CD4-positive, alpha-beta T cell treated with Interleukin-10 for 1 hour (primary cell): ENCODE data around the gene GEMIN4.
"Not testable (repeated sequence)": the region's sequence is repeated elsewhere in the genome, so short reads cannot be mapped to it uniquely, and the experiment has no call there.

ENCODE experiments used
- DNase-seq: peaks from one replicate; pipeline ENCODE4 v3.0.0-alpha.2; 2020

GEMIN4 gene

GRCh38 chr17:699345-699744 lies 52.7 kb downstream of the GEMIN4 start:
- DNase-seq: no peak

DNA sequence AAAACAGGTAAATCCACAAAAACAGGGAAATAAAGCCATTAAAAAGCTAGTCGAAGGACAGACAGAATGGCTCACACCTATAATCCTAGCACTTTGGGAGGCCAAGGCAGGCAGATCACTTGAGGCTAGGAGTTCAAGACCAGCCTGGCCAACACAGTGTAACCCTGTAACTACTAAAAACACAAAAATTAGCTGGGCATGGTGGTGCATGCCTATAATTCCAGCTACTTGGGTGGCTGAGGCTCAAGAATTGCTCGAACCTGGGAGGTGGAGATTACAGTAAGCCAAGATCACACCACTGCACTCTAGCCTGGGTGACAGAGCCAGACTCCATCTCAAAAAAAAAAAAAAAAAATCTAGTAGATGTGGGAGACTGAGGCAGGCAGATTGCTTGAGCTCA lies 54.0 kb downstream of the GEMIN4 start:
- DNase-seq: not testable (repeated sequence)

- no peak for DNase-seq
Observed at GRCh38 chr17:697682-698081, 54.4 kb downstream of the GEMIN4 start.

GRCh38 chr17:696369-696768 lies 55.7 kb downstream of the GEMIN4 start:
- no peak for DNase-seq
